ENCODE data around the gene STMN3.

- TF ChIP-seq TCF12 (IDR thresholded peaks at IDR 0.05; ENCODE audit: low read depth, low read length) (no peak), TCF7 (IDR thresholded peaks at IDR 0.05; ENCODE audit: borderline replicate concordance) (no peak), TAF1 (IDR thresholded peaks at IDR 0.05; ENCODE audit: borderline replicate concordance, low read depth, low read length) (no peak), ASH2L (IDR thresholded peaks at IDR 0.05; ENCODE audit: borderline replicate concordance, low read depth) (no peak), SMC3 (IDR thresholded peaks at IDR 0.05; ENCODE audit: borderline replicate concordance, low read length) (no peak), YY1 (IDR thresholded peaks at IDR 0.05; ENCODE audit: low read depth, low read length) (no peak), POLR2A (IDR thresholded peaks at IDR 0.05; ENCODE audit: low read depth, low read length) (no peak), CTCF (IDR thresholded peaks at IDR 0.05 in 2 of 3, conservative IDR thresholded peaks at IDR 0.05 in 1 of 3; ENCODE audit: control insufficient read depth in 2 of 3, extremely low read depth in 1 of 3, insufficient read depth in 1 of 3, low read depth in 3 of 3, low read length in 3 of 3) (no peak), USF1 (IDR thresholded peaks at IDR 0.05; ENCODE audit: borderline replicate concordance, extremely low read length, insufficient read depth, low read depth, low read length) (no peak)
Observed at GRCh38 chr20:63648190-63648589, 5.0 kb downstream of the STMN3 start.
